T-helper 1 cell (primary cell): Measurements from ENCODE around the gene SLC35D1.

ENCODE experiments used
- DNase-seq, 5 donors: peaks; one replicate each; pipeline ENCODE4 v3.0.0-alpha.2; 2012 to 2020

The SLC35D1 gene

DNA sequence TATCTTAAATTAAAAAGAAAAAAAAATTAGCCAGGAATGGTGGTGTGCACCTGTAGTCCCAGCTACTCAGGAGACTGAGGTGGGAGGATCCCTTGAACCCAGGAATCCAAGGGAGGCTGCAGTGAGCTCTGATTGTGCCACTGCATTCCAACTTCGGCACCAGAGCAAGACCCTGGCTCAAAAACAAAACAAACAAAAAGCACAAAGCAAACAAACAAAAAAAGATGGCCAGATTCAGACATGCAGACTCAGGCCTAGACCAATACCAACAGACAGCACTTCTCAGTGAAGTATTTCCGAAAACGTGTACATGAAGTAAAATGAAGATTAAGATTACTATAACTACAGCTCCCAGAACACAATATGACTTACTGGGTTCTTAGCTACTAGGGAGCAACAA, 10.6 kb downstream of the SLC35D1 start:
- no peak for DNase-seq

- no peak for DNase-seq
Measured at GRCh38 chr1:67041841-67042503, 12.0 kb downstream of the SLC35D1 start.

DNA sequence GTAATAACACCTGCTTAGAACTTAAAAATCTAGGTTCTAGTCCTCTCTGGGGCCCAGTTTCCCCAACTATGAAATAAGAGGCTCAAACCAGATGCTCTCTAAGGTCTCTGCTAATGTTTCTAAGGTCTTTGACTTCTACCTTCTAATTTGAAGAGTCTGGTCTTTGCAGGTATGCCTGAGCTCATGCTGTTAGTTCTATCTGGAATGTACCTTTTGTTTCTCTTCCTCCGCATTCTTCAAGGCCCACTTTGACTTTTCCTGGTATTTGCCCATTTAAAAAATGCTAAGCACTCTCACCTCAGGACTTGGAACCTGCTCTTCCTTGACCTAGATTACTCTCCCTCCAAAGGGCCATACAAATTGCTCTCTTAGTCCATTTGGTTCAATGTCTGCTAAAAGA, 13.5 kb downstream of the SLC35D1 start:
- no peak for DNase-seq

DNA sequence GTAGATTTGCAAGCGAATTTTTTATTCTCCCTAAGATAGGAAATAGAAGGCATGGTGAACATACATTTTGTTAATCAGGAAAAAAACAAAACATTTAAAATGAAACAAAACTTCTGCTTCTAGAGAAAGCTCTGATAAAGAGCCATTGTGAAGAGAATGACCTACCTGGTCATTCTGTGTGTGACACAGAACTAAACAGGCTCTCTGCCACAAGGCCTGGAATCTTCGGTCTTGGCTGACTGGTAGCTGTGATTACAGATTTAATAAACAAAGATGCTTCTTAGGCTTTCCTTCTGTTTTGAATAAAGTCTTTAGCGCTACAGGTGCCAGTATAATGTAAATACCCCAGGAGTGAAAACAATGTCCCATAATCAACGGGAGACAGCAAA, 22.1 kb downstream of the SLC35D1 start:
- DNase-seq: no peak

DNA sequence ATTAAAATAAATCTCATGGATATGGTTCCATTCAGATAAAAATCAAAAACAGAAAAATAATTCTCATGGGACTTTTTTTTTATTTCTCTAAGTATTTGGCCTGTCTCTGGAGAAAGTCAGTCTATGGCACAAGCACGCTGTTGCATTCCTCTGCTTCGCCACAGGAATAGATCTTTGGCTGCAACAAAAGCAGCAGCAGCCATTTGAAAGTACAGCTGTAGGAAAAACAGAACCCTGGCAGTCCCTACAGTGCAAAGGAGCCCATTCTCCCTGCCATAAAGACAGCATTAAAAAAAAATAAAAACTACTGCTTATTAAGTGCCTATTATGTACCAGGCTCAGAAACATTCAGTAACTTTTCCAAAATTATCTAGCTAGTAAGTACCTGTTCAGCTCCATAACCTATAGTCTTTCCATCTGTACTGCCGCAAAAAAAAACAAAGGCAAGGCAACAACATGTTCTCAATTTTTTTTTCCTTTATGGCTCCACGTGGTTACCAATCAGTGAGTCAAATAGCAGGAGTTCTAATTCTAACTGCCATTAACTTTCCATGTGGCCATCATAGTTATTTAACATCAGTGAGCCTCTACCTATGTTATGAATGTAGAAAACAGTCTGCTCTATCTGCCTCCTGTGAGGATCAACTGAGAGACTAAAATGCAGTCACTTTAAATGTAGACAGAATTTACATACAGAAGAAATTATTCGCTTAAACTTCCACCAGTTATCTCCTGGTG, 22.7 kb downstream of the SLC35D1 start:
- DNase-seq: no peak

DNA sequence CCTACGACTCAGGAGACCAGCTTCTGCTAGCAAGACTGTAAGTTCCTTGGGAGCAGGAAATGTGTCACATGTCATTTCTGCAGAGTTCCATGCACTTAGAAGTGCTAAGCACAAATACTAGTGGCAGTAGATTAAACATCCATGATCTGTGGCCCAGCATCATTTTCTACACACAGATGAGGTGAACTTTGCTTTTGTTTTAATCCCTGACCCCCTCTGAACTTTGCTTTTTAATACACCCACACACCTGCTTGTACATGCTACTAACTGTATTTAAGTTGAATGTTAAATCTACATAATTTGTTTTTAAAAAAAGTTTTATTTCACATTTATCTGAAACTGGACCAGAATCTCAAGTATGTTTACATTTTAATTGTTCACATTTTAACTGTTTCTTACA, 24.5 kb downstream of the SLC35D1 start:
- no peak for DNase-seq

DNA sequence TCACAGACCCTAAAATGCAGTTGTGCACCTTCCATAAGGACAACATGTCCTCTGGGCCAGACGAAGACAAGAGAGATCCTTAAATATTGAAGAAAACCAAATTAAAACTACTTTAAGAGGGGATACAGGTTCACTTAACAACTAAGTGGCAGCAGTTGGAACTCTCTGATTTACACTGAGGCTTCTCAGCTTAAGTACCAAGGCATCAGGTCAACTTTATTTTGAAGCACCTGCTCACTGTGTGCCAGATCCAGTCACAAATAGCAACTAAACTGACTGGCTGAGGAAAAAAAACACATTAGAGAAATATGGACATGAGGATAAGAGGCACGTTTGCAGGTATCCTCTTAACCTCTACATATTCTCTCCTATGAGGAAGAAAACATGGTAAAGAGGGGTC, 33.2 kb downstream of the SLC35D1 start:
- no peak for DNase-seq

DNA sequence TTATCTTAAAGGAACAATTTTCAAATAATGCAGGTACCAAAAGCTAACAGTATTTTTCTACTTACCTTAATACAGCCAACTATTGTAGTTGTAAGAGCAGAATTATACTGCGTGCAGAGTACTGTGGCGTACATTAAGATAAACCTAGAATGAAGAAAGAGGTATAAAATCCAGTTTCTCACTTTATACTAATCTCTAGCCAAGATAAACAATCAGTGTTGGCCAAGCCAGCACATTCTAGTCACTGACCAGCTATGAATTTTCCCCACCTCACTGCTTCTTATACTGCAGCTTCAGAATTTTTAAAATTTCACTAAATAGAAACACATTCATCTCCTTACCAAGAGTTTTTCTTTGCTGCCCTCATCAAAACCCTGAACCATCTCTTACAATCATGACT, 33.6 kb downstream of the SLC35D1 start:
- DNase-seq: no peak

DNA sequence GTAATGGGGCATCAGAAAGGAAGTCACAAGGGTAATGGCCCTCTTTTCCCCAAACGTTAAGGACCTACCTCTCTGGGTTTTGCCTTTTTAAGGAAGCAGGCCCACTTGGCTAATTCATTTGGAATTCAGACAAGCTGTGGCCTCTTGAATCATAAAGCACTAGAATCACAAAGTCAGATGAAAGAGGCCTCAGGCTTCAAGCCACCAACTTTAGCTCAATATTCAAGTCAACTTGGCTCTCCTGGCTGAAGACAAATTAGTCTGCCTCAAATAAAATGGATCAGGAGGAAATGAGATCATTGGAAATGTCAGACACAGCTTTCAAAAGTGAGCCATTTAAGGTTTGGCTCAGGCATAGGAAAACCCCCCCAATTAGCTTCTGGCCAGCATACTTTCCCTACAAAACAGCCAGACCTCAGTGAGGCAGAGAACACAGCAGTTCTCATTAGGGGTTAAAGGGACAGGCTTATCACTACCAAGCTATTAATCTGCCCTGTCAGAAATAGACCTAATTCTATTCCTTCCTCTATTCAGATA, 34.3 kb downstream of the SLC35D1 start:
- no peak for DNase-seq

DNA sequence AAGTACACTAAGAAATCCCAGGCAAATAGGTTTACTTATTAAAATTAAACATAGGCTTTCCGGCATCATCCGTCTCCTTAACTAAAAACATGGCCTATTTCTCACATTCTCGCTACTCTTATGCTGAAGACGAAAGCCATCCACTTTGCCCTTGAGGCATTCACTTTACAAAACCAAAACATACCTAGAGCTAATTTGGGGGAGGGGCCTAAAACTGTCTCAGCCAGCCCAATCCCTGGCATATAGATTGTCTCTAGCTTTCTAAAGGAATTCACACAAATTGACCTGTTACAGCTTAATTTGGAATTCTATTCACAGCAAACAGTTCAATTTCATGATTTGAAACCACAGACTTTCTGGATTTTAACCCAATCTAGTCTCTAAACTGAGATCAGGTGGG, 34.8 kb downstream of the SLC35D1 start:
- no peak for DNase-seq

DNA sequence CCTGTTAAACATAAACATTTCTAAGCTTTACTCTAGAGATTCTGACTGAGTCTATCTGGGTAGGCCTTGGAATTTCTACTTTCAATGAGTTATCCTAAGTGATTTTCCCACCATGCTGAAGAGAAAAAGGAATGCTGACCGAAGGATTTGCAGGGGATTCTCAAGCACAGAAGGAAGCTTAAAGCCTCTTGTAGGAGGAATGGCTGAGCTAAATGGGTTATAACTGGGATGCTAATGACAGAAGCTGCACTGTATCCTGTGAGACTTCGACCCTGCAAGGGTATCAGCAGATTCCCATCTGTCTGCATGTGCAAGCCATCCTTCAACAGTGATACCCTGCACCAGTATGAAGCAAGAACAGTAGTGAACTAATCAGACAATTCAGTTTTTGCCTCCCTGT, 35.4 kb downstream of the SLC35D1 start:
- no peak for DNase-seq

DNA sequence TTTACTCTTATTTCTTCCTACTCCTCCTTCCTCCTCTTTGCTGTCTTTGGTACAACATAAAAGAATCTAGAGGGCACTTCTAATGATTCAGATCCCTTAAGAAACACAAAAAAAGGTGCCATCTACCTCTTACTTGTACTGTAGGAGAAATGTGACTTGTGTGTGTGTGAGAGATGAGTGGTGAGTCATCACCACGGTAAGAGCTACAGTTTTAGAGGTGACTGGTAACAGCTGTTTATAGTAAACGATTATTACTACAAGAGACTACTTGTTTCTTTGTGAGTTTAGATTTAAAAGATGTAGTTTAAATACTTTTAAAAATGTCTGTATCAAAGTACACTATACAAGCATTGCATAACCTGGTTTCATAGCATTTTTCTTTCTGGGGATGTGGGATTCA, 40.4 kb downstream of the SLC35D1 start:
- DNase-seq: peak in 1 of 5 donors; percentile 37

DNA sequence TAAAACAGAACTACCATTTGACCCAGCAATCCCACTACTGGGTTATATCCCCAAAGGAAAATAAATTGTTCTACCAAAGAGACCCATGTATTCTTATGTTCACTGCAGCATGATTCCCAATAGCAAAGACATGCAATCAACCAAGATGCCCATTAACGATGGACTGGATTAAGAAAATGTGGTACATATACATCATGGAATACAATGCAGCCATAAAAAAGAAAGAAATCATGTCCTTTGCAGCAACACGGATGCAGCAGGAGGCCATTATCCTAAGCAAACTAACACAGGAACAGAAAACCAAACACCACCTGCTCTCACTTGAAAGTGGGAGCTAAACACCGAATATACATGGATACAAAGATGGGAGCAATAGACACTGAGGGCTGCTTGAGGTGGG, 44.2 kb downstream of the SLC35D1 start:
- no peak for DNase-seq

GRCh38 chr1:67005068-67005467, 48.9 kb downstream of the SLC35D1 start:
- DNase-seq: no peak

DNA sequence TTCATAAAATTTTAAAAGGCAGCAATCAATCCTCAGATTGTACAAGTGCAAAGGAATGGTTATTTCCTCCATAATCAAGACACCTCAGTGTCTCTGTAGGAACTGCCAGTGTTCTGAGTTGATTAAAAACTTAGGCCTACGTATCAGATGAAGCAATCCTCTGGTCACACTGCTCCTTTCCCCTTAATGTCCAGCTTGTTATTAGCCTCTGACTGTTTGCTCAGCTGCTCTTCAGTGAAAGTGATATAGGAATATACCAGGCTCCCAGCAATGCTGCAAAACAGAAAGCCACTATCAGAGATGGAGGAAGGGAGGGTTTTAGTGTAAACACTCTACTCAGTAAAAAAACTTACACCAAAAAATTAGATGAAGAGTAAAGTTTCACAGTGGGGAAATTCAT, 49.8 kb downstream of the SLC35D1 start:
- no peak for DNase-seq

GRCh38 chr1:67001682-67002425, 52.1 kb downstream of the SLC35D1 start:
- no peak for DNase-seq

DNA sequence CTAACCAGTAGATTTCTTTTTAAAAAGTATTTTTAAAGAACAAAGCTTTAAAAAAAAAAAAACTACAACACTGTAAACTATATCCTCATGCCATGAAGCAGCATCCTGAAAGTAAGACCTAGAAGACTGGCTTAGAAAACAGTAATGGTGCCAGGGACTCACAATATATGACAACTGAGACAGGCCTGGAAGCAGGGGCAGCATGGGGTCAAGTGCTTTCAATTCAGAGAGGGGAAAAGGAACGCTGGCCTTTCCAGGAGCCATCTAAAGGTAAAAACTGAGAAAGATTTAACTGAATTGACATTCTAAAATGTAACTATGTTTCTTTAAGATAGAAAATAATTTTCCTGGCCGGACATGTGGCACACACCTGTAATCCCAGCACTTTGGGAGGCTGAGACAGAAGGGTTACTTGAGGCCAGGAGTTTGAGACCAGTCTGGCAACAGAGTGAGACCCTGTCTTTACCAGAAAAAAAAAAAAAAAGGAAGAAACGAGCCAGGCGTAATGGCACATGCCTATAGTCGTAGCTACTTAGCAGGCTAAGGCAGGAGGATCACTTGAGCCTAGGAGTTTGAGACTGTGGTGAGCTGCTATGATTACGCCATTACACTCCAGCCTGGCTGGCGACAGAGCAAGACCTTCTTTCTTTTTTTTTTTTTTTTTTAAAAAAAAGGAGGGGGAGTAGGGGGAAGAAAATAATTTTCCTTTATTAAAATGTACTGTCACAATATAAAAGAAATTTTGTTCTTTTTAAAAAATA, 54.1 kb downstream of the SLC35D1 start:
- DNase-seq: no peak

DNA sequence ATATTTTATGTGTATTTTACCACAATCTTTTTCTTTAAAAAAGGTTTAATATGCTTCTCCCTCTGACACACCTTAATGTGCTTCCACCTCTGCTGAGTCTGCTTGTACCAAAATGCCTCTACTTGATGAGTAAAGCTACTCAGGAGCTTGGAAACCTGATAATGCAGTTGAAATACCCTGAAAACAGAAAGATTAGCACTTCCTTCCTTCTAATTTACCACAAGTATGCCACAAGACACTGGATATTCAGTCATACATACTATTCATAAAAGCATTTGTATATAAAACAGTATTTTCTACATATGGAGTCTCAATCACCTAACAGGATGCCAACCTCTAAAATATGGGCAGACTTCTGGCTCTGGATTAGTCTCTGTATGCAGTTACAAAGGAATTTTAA, 55.0 kb downstream of the SLC35D1 start:
- DNase-seq: peak in 1 of 5 donors; percentile 12

- peak; percentile 8 to 71 (median 23) for DNase-seq
Measured at GRCh38 chr1:66996018-66996682, 57.8 kb downstream of the SLC35D1 start.

GRCh38 chr1:66993076-66993475, 60.9 kb downstream of the SLC35D1 start:
- DNase-seq: no peak

DNA sequence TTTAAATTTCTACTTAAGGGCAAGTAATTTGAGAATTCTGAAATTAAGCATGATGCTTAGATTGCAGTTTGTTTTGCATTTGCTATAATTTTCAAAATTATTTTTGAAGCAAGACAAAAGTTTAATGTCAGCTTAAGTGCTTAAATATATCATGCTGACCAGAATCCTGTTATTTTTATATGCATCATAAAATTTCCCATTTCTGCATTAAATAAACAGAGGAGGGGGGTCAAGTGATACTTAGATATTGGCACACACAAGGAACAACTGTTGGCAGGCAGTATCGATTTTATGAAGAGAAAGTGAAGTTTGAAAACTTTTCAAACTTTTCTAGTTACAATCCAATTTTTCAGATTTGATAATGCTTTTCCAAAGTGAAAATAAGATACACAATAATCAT, 68.1 kb downstream of the SLC35D1 start:
- DNase-seq: no peak

GRCh38 chr1:66984491-66984890, 69.5 kb downstream of the SLC35D1 start:
- no peak for DNase-seq
